GM19452 (cell line): ENCODE measurements around the gene RHBDL1.

ENCODE experiments used
- ATAC-seq: cut with Tn5 transposase; IDR thresholded peaks from one replicate; pipeline ENCODE4 v1.9.1; 2021; ENCODE audit not compliant: unreplicated experiment

The RHBDL1 gene

DNA sequence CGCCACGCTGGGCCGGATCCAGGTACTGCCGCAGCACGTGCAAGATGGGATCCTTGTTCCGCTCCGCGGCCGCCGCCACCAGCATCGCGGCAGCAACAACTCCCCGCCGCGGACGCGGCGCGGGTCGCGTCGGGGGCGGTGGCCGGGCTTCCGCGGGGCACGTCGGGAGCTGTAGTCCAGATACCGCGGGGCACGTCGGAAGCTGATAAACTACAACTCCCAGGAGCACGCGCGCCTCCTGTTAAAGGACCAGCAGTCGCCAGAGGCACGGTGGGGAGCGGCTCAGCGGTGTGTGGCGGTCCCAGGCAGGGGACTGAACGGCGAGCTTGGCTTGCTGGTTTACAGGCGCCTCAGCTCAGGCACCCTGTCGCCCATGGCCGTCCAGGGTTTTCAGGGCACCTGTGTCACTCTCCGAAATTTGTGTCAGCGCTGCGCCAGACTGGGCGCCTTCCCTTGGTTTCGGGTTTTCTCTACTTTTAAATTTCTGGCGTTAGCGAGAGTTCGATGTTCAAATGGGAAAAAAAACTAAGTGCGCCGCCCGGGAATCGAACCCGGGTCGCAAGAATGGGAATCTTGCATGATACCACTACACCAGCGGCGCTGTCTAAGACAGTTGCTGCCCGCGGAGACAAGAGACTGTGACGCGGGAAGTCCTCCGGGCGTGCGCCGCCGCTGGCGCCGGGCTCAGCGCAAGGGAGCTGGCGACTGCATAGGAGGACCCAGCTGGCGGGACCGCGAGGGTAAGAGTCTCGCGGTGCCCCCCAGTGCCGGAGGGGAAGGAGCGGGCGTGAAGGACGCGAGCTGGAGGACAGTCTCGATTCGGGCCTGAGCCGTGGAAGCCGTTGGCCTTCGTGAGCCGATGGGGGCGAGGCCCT lies 39.0 kb upstream of the RHBDL1 start, which contains the start of gene METTL26:
METTL26 (minus strand) TSS at position 100 of the 875 bp plus-strand sequence; CDS start at position 85, 15 bp downstream.
- peak; percentile 74 for ATAC-seq

GRCh38 chr16:637081-638018 lies 38.1 kb upstream of the RHBDL1 start:
- no peak for ATAC-seq

GRCh38 chr16:638034-638543 lies 37.4 kb upstream of the RHBDL1 start:
- no peak for ATAC-seq

DNA sequence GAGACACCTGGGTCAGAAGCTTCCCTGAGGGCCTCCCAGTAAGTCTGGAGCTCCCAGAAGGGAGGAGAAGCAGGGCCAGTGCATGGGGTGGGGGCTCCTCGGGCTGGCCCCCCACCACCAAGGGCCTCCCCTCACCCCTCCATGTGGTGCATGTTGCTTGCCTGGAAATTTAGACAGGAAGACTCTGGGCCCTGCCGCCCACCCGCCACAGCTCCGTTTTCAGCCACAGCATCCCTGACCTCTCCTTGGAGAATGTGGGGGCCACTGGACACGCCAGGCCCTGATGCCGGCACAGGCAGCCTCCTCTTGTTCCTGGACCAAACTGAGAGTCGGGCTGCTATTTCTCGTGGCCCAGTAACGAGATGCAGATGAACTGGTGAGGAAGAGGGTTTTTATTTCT lies 36.6 kb upstream of the RHBDL1 start:
- ATAC-seq: no peak

GRCh38 chr16:640614-641013 lies 34.9 kb upstream of the RHBDL1 start:
- ATAC-seq: no peak

GRCh38 chr16:641326-642188 lies 33.9 kb upstream of the RHBDL1 start, which contains the start of gene MCRIP2:
MCRIP2 (plus strand) TSS chr16:641828; CDS start chr16:641992, 164 bp downstream.
- ATAC-seq: peak; percentile 47

DNA sequence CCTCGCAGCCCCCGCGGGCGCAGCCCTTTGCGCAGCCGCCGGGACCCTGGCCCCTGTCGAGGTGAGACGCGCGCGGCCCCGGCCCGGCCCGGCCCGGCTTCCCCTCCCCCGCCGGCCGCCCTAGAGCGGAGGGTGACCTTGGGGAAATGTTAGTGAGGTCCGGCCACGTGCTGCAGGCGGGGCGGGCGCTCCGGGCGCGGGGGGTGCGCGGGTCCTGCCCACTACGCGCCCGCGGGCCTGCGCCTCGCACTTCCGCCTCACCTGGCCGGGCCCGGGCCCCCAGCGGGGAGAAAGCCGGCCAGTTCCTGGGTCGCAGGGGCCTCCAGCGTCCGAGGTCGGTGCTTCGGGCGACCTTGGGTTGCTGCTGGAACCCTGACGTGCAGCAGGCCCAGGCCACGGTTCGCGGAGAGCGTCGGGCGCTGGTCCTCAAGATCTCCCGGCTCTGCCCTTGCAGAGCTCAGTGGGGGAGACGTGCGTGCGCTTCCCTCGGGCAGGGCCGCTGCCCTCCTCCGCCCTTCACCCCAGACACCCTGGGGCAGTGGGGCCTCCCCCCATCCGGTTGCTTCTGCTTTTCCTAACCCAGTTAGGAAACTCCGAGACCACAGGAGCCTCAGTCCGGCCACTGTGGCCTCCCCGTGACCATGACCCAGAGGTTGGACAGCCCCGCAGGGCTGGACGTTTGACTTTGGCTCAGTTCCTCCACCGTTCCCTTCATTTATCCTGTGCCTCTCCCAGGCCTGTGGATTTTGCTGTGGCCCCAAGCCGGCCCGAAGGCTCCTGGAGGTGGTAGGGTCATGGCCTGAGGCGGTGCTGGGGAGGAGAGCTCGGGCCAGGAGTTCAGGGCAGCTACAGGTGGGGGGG lies 33.1 kb upstream of the RHBDL1 start:
- ATAC-seq: peak; percentile 32

GRCh38 chr16:643050-643368 lies 32.5 kb upstream of the RHBDL1 start:
- no peak for ATAC-seq

GRCh38 chr16:644556-644955 lies 30.9 kb upstream of the RHBDL1 start:
- no peak for ATAC-seq

DNA sequence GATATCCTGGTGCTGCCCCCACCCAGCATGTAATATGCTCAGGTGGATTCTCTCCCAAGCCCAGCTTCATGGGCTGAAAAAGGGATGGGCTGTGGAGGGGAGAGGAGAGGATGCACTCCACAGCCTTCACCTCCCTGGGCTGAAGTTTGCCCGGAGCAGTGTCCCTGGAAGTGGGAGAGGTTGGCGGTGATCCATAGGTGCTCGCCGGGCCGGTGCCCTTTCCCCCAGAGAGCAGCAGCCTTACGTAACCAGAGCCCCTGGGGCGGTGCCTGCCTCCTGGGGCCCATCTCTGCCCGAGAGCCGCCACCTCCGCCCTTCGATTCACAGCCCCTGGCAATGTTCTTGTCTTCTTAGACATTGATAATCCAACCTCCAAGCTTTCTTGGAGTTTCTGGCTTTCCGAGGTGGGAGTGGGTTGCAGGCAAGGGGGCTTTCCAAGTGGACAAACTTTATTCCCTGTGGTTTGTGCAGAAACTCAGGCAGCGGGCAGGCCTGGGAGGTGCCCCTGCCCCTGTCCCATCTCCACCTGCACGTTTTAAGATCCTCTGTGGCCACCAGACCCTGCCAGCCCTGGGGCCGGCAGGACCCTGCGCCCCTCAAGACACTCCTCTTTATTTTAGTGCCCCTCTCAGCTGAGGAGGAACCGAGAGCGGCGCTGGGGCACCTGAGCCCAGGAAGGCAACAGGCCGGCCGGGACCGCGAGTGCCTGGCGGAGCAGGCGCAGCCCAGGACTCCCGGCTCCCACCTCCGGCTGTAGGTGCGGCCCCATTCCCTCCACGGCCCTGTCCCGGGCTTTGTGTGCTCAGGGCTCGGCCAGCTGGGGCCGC lies 29.4 kb upstream of the RHBDL1 start:
- ATAC-seq: no peak

- ATAC-seq: no peak
Measured at GRCh38 chr16:646679-647172, 28.7 kb upstream of the RHBDL1 start.

DNA sequence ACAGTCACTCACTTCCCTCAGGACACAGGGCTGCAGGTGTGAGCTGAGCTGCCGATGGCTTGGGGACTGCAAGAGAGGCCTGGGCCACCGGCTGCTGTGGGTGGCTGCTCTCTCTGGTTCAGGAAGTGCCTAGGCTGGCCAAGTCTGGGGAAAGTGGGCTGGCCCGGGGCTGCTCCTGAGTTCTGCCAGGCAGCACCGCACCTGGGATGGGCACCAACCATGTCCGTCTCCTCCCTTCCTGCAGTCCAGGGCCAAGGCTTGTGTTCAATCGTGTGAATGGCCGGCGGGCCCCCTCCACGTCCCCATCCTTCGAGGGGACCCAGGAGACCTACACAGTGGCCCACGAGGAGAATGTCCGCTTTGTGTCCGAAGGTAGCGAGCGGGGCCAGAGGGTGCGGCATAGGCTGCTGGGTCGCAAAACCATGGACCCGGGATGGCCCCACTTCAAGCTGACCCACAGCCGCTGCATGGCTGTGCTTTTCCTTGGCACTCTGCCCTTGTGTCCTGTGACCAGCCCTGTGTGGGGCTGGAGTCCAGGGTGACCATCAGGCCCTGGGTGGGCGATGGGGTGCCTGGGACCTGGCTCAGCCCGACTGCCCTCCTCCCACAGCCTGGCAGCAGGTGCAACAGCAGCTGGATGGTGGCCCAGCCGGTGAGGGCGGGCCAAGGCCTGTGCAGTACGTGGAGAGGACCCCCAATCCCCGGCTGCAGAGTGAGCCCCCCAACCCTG lies 28.1 kb upstream of the RHBDL1 start:
- ATAC-seq: no peak

DNA sequence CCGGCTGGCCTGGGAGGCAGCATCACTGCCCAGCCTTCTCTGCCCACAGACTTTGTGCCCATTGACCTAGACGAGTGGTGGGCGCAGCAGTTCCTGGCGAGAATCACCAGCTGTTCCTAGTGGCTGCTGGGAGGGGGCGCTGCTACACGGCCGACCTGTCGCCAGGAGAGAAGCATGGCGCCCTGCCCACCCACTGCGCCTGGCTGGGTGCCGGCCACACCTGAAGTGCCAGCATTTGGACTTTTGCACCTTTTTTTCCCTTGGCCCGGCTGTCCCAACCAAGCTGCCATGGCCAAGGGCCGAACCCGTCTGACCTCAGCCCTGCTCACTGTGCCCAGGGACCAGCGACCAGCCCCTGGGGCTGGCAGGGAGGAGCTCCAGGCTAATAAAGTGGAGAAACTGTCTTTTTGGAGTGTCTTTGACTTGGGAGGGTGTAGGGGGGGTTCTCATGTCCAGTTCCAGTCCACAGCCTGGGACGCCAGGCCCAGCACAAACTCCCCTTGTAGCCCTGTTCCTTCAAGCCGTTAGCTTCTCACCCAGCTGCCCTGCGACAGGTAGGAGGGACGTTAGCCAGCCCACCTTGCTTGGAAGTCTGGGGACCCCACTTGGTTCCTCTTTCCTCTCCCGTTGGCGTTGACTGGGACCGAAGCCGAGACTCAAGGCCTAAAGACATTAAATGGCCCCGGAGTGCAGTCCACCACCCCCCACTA lies 27.2 kb upstream of the RHBDL1 start:
- ATAC-seq: no peak

GRCh38 chr16:648781-649589 lies 26.5 kb upstream of the RHBDL1 start, which contains the start of gene WDR90:
WDR90 (plus strand) TSS chr16:649365; CDS start chr16:649417, 52 bp downstream.
- peak; percentile 79 for ATAC-seq

DNA sequence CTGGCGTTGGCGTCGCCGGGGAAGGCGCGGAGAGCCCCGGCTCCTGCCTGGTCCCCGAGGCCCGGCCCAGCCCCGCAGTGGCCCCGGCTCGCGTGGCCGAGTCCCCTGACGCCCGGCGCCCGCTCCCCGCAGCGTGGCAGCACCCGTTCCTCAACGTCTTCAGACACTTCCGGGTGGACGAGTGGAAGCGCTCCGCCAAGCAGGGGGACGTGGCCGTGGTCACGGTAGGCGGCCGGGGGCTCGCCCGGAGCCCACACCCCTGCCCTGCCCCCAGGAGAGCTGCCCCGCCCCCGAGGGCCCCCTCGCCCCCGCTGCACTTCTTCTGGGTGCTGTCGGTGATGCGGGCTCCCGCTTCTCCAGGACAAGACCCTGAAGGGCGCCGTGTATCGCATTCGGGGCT lies 25.8 kb upstream of the RHBDL1 start:
- peak; percentile 25 for ATAC-seq

DNA sequence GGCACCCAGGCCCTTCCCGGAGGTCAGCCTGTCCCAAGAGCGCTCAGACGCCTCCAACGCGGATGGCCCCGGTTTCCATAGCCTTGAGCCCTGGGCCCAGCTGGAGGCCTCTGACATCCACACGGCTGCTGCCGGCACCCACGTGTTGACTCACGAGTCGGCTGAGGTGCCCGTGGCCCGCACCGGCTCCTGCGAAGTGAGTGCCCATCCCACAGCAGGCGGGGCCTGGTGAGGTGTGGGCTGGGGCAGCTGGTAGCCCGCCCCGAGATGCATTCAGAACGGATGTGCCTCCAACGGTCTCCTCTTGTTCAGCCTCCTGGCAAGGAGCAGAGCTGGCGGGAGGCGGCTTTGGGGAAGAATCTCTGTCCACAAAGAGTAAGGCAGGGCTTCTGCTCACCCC lies 23.6 kb upstream of the RHBDL1 start:
- ATAC-seq: no peak
